Heart left ventricle (tissue), 13 donors: ENCODE measurements around the gene SETD7.

Source experiments
- CTCF ChIP-seq, 12 donors: fragments of 200-600 bp; sonication (generic) in 4 of 12; IDR thresholded peaks; one replicate each; pipeline versions ENCODE4 v1.5.0 to v1.8.0; 2018 to 2022; ENCODE audit warnings: antibody characterized with exemption in 12 of 12, mild to moderate bottlenecking in 5 of 12
- POLR2A ChIP-seq, 2 donors: fragments of 450-650 bp; IDR thresholded peaks; one replicate each; pipeline ENCODE4 v1.6.1; 2017; ENCODE audit warnings: antibody characterized with exemption in 2 of 2, mild to moderate bottlenecking in 2 of 2, moderate library complexity in 2 of 2
- donor health status: ischemic (EF 13 %, LVEDD 7.1; RV severe dilation, severe dysfunction).
- donor health status: DM: no; HTN: yes; CAD: no.
- donor health status: DM: no; HTN: no; CAD: no.
- donor health status: ischemic (EF 25% LVEDD 6.9; RV normal size, moderate dysfunction).
- donor health status: ischemic (EF 25% LVEDD 5.7; RV mildly dilated, moderate dysfunction).
- donor health status: ischemic (EF 35%, LVEDD 5.7; RV mildly dilated, moderate dysfunction).
- donor health status: nonischemic (EF 11% LVEDD 7.7; RV severe dilation, severe dysfunction).
- donor health status: DM: yes; HTN: yes; CAD: no.
- donor health status: PGD.
- donor health status: ischemic (EF 29% LVEDD 5.4; RV normal size, mild dysfunction).
- donor health status: nonischemic (EF 23%, LVEDD 6.1; RV moderate dilation, normal function).

- TF ChIP-seq CTCF (IDR thresholded peaks at IDR 0.05) (no peak), POLR2A (IDR thresholded peaks at IDR 0.05) (no peak)
Measured at GRCh38 chr4:139469216-139469615, 86.8 kb downstream of the SETD7 start.
